GM23248 (cell line): Measurements from ENCODE around the gene PRELP. TPM values are rescaled to one million over a fixed set of nuclear protein-coding genes. Genes with fewer than 3 reads are reported as not detected.
"Not testable (repeated sequence)": the region's sequence is repeated elsewhere in the genome, so short reads cannot be mapped to it uniquely, and the experiment has no call there.

Experiments
- DNase-seq: peaks from one replicate; pipeline ENCODE4 v3.0.0-alpha.2; 2015
- H2AFZ ChIP-seq: fragments of 200-600 bp; sonication (generic); 2 replicates; pipeline ENCODE4 v1.6.1; 2016; ENCODE audit warnings: antibody characterized with exemption
- H3F3A ChIP-seq: fragments of 200-600 bp; sonication (generic); 2 replicates; pipeline ENCODE4 v1.6.1; 2016; ENCODE audit warnings: mild to moderate bottlenecking, antibody characterized with exemption, mixed run types; ENCODE audit not compliant: insufficient read depth
- H3K27ac ChIP-seq: fragments of 200-600 bp; sonication (generic); 2 replicates; pipeline ENCODE4 v1.5.1; 2016; ENCODE audit warnings: mild to moderate bottlenecking
- H3K27me3 ChIP-seq: fragments of 200-600 bp; sonication (generic); replicated peaks from 2 replicates; pipeline ENCODE4 v1.6.1; 2016; ENCODE audit warnings: mild to moderate bottlenecking; ENCODE audit not compliant: insufficient read depth
- H3K36me3 ChIP-seq: fragments of 200-600 bp; sonication (generic); 2 replicates; pipeline ENCODE4 v1.6.1; 2016; ENCODE audit warnings: low read depth, mild to moderate bottlenecking
- H3K4me1 ChIP-seq: fragments of 200-600 bp; sonication (generic); 2 replicates; pipeline ENCODE4 v1.6.1; 2016; ENCODE audit warnings: mild to moderate bottlenecking; ENCODE audit not compliant: insufficient read depth
- H3K4me2 ChIP-seq: fragments of 200-600 bp; sonication (generic); one replicate; pipeline ENCODE4 v1.6.1; 2016; ENCODE audit warnings: mild to moderate bottlenecking; ENCODE audit not compliant: unreplicated experiment
- H3K4me3 ChIP-seq: fragments of 200-600 bp; sonication (generic); 2 replicates; pipeline ENCODE4 v1.5.1; 2016; ENCODE audit warnings: mild to moderate bottlenecking
- H3K79me2 ChIP-seq: fragments of 200-600 bp; sonication (generic); 2 replicates; pipeline ENCODE4 v1.6.1; 2016; ENCODE audit warnings: mild to moderate bottlenecking; ENCODE audit not compliant: insufficient read depth
- H3K9ac ChIP-seq: fragments of 200-600 bp; sonication (generic); 2 replicates; pipeline ENCODE4 v1.6.1; 2016; ENCODE audit warnings: mild to moderate bottlenecking
- H3K9me2 ChIP-seq: fragments of 200-600 bp; sonication (generic); 2 replicates; pipeline ENCODE4 v1.6.1; 2016; ENCODE audit warnings: mixed run types, mild to moderate bottlenecking, moderate library complexity; ENCODE audit not compliant: insufficient read depth
- H3K9me3 ChIP-seq: fragments of 200-600 bp; sonication (generic); one replicate; pipeline ENCODE4 v1.6.1; 2017; ENCODE audit warnings: low read depth
- H4K20me1 ChIP-seq: fragments of 200-600 bp; sonication (generic); 2 replicates; pipeline ENCODE4 v1.6.0; 2016; ENCODE audit not compliant: insufficient read depth
- EZH2 ChIP-seq: fragments of 200-600 bp; sonication (generic); IDR thresholded peaks from 2 replicates; pipeline ENCODE4 v1.6.1; 2018; ENCODE audit warnings: antibody characterized with exemption, mild to moderate bottlenecking; ENCODE audit not compliant: insufficient read depth, poor library complexity, severe bottlenecking
- EZH2phosphoT487 ChIP-seq: fragments of 200-600 bp; sonication (generic); IDR thresholded peaks from 2 replicates; pipeline ENCODE4 v1.6.1; 2018; ENCODE audit warnings: antibody characterized with exemption, moderate library complexity, mild to moderate bottlenecking, low read depth; ENCODE audit not compliant: insufficient read depth
- WGBS, 2 experiments: methylation state at CpG; one replicate each; pipeline ENCODE4 v1.1.6; 2015 to 2017; ENCODE audit warnings: low lambda C conversion rate in 2 of 2, low coverage in 1 of 2; ENCODE audit errors: missing lambda C conversion rate in 2 of 2; 5-methylcytosine and 5-hydroxymethylcytosine counted together
- in situ Hi-C: fragments of 300-500 bp; cut with MboI; formaldehyde crosslinking; loops from 2 replicates; pipeline ENCODE4 v1.15.0; 2020
- polyA plus RNA-seq: library from polyadenylated mRNA; unstranded; fragments of >200 nt; fragmentation: Nextera tagmentation; extraction: Ambion mirVana; gene quantifications from 2 replicates; pipeline ENCODE4 v1.2.1, GENCODE V29; 2016
- total RNA-seq: library from RNA; depleted of rRNA; stranded (reverse); fragments of >200 nt; shearing (Covaris generic); gene quantifications from 2 replicates; pipeline ENCODE4 v1.2.3, GENCODE V29; 2014

PRELP gene
- total and polyA plus RNA-seq, 2 experiments from 2014 or later: 0.32 to 1.6 TPM

DNA sequence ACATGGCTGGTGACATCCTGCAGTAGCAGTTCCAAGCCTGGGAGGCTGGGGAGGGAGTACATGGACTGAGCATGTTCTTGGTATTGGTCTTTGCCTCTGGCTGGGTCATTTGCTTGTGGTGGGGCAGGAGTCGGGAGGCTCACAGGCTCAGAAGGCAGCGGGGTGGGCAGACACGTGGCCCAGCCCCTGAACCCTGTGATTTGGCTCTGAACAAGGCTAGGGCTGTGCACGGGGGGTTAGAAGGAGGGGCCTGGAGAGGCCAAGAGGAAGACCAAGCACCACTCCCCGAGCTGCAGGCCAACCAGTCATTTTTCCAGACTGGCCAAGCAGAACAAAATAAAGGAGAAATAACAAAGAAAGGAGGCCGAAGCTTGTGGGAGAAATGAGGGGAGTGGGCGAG is 9.7 kb upstream of the PRELP start:
- H3F3A ChIP-seq: peaks cover 32% of the 10 kb centered on the region; the same call in 1 of the 2 replicates
- H3K36me3 ChIP-seq: no peaks in the 10 kb centered on the region
- in situ Hi-C loops: no loop called here
- TF ChIP-seq EZH2phosphoT487 (no peak), EZH2 (no peak)
- H3K9ac ChIP-seq: no peak overlapping the region
- H3K27me3 ChIP-seq: no peaks in the 10 kb centered on the region
- no peak overlapping the region for H3K4me2 ChIP-seq
- H3K27ac ChIP-seq: no peak overlapping the region
- H4K20me1 ChIP-seq: no peaks in the 10 kb centered on the region
- H3K4me1 ChIP-seq: peaks cover 43% of the 10 kb centered on the region
- H2AFZ ChIP-seq: peak overlapping the region; percentile 21; the same call in 1 of the 2 replicates
- no peaks in the 10 kb centered on the region for H3K79me2 ChIP-seq
- DNase-seq: no peak
- H3K9me3 ChIP-seq: no peaks in the 10 kb centered on the region
- H3K4me3 ChIP-seq: no peak overlapping the region
- 21 to 33% methylated on average over 7 of the region's 7 CpGs for WGBS, 2 experiments
- no peaks in the 10 kb centered on the region for H3K9me2 ChIP-seq

DNA sequence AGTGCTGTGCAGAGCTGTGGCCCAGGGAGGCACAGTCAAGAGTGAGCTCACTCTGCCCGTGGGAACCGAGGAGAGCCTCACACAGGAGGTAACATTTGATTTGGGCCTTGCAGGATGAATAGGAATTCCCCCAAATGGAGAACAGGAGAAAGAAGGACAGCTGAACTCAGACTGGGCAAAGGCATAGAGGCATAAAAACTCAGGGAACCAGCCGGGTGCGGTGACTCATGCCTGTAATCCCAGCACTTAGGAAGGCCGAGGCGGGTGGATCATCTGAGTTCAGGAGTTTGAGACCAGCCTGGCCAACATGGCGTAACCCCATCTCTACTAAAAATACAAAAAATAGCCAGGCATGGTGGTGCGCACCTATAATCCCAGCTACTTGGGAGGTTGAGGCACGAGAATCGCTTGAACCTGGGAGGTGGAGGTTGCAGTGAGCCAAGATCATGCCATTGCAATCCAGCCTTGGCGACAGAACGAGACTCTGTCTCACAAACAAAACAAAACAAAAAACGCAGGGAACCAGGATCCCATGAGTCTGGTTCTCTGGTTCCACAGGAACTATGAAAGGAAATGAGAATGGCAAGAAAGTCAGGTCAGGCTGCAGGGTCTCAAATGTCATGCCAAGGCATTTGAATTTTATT is 8.6 kb upstream of the PRELP start:
- H3K27ac ChIP-seq, H4K20me1 ChIP-seq, H3K79me2 ChIP-seq, H3K36me3 ChIP-seq, H3K9me3 ChIP-seq, in situ Hi-C loops, H3K4me2 ChIP-seq, H3K9ac ChIP-seq, H2AFZ ChIP-seq, H3K4me3 ChIP-seq, H3K27me3 ChIP-seq, H3K9me2 ChIP-seq: not testable (repeated sequence)
- 32 to 41% methylated on average over 13 of the region's 13 CpGs for WGBS, 2 experiments
- H3F3A ChIP-seq: peaks cover 32% of the 10 kb centered on the region; the same call in 1 of the 2 replicates
- peaks cover 43% of the 10 kb centered on the region for H3K4me1 ChIP-seq
- peak; percentile 50 for DNase-seq

DNA sequence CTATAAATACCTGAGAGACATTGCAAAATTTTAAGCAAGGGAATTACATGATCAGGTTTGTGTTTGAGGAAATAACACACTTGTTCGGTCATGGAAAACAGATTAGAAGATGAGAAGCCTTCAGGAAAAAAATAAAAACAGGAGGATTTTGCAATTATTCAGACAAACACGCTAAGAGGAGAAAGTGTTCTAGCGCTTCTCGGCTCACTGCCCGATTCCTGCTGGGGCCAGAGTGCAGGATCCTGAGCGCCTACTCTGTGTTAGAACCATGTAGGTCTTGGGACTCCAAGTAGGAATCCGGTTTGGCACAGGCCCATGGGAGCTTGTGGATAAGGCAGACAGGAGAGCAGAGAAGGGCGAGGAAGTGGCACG is 8.1 kb upstream of the PRELP start:
- Histone ChIP-seq H4K20me1 (no peaks in the 10 kb centered on the region), H3K9me2 (no peaks in the 10 kb centered on the region), H3K9me3 (no peaks in the 10 kb centered on the region), H3K27me3 (no peaks in the 10 kb centered on the region), H3F3A (peaks cover 30% of the 10 kb centered on the region; the same call in 1 of the 2 replicates), H3K4me2 (no peak overlapping the region), H3K4me1 (peaks cover 40% of the 10 kb centered on the region), H3K4me3 (no peak overlapping the region), H3K79me2 (no peaks in the 10 kb centered on the region), H3K9ac (no peak overlapping the region), H2AFZ (no peak overlapping the region), H3K27ac (no peak overlapping the region), H3K36me3 (no peaks in the 10 kb centered on the region)
- no peak for TF ChIP-seq EZH2phosphoT487
- TF ChIP-seq EZH2: no peak
- in situ Hi-C loops: no loop called here
- DNase-seq: peak; percentile 46
- WGBS, 2 experiments: 22 to 32% methylated on average over 9 of the region's 9 CpGs

DNA sequence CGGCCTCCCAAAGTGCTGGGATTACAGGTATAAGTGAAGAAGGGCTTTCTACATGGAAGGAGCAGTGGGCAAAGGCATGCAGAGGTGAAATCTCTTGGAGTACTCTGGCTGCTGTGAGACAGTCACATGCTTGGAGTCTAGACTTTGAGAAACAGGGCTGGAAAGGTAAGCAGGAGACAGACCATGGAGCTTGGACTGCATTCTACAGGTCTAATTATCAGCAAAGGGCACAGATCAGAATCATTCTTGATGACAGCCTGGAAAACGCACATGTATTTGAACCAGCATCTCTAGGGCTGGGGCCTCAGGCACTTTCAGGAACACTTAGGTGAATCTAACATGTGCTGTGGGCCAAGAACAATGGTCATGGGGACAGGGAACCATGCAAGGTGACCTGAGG is 7.3 kb upstream of the PRELP start:
- WGBS, 2 experiments: 95 to 100% methylated on average over 2 of the region's 2 CpGs

More for the DNA sequence above, 7.3 kb upstream of the PRELP start:
- no peak for TF ChIP-seq EZH2
- no peak for TF ChIP-seq EZH2phosphoT487
- Histone ChIP-seq H3K4me3 (no peak overlapping the region), H4K20me1 (no peaks in the 10 kb centered on the region), H3K9me2 (no peaks in the 10 kb centered on the region), H3F3A (peaks cover 25% of the 10 kb centered on the region; the same call in 1 of the 2 replicates), H3K9ac (no peak overlapping the region), H3K27me3 (no peaks in the 10 kb centered on the region), H3K27ac (no peak overlapping the region), H3K9me3 (no peaks in the 10 kb centered on the region), H3K79me2 (no peaks in the 10 kb centered on the region), H2AFZ (no peak overlapping the region), H3K4me2 (no peak overlapping the region), H3K36me3 (no peaks in the 10 kb centered on the region), H3K4me1 (peaks cover 35% of the 10 kb centered on the region)
- in situ Hi-C loops: no loop called here
- DNase-seq: no peak
